Left ventricle myocardium superior (tissue), 1 donor: Measurements from ENCODE around the gene STRN4. TPM values are rescaled to one million over a fixed set of nuclear protein-coding genes. Genes with fewer than 3 reads are reported as not detected.
A peak's percentile ranks its signal among the peaks of the same experiment; 100 is the strongest.

Source experiments
- ATAC-seq: fragments of 200-7000 bp; cut with Tn5 transposase; one replicate; pipeline ENCODE4 v1.9.1; 2020; ENCODE audit warnings: mild to moderate bottlenecking, moderate library complexity
- DNase-seq: peaks from one replicate; pipeline ENCODE4 v3.0.0-alpha.2; 2020
- intact Hi-C: fragments of 100-400 bp; cut with micrococcal nuclease; formaldehyde crosslinking; loops from one replicate; pipeline ENCODE4 v1.11.0; 2022
- total RNA-seq: library from RNA; stranded (reverse); fragmentation: NEBNext Ultra II Directional; extraction: Animal tissue kit (Norgen Biotek cat#: 25700); gene quantifications from one replicate; pipeline ENCODE4 v1.2.1, GENCODE V29; 2021
- donor health status: DM: no; HTN: yes; CAD: no; lungs with severe emphysema.

The STRN4 gene
- total RNA-seq, 1 donor from 2014 or later = 49.0 TPM

GRCh38 chr19:46748325-46749109, 2.3 kb upstream of the STRN4 start:
- no peak for ATAC-seq
- DNase-seq = peak; percentile 81
- intact Hi-C loops = no loop called here

GRCh38 chr19:46745521-46746280, 549 bp downstream of the STRN4 start, which contains the start of gene FKRP:
TSS of gene FKRP (plus strand) at chr19:46746057. CDS start at chr19:46755451, 9,394 bp downstream.
- peak; percentile 64 for ATAC-seq
- intact Hi-C loops = no loop called here
- peak; percentile 63 for DNase-seq

- ATAC-seq = peak; percentile 8
- DNase-seq = no peak
- intact Hi-C loops = no loop called here
Observed at GRCh38 chr19:46745030-46745429, 1.2 kb downstream of the STRN4 start.

- ATAC-seq (no peak), DNase-seq (no peak)
- intact Hi-C loops = no loop called here
Observed at GRCh38 chr19:46744005-46744691, 2.1 kb downstream of the STRN4 start.

- ATAC-seq = no peak
- intact Hi-C loops = no loop called here
Observed at GRCh38 chr19:46742926-46743480, 3.2 kb downstream of the STRN4 start.

GRCh38 chr19:46741447-46741846, 4.8 kb downstream of the STRN4 start:
- no peak for DNase-seq
- intact Hi-C loops = no loop called here

More at GRCh38 chr19:46742926-46743480, 3.2 kb downstream of the STRN4 start:
- no peak for DNase-seq

GRCh38 chr19:46739290-46739771, 6.9 kb downstream of the STRN4 start:
- intact Hi-C loops = no loop called here
- ATAC-seq (peak; percentile 91), DNase-seq (peak; percentile 93)

More at GRCh38 chr19:46741447-46741846, 4.8 kb downstream of the STRN4 start:
- ATAC-seq = no peak

GRCh38 chr19:46737761-46738171, 8.5 kb downstream of the STRN4 start:
- ATAC-seq (no peak), DNase-seq (peak; percentile 31)
- intact Hi-C loops = no loop called here

- ATAC-seq (peak; percentile 0), DNase-seq (peak; percentile 27)
- intact Hi-C loops = no loop called here
Observed at GRCh38 chr19:46737298-46737654, 9.0 kb downstream of the STRN4 start.

- intact Hi-C loops = no loop called here
- peak; percentile 32 for ATAC-seq
- DNase-seq = peak; percentile 74
Observed at GRCh38 chr19:46736531-46737297, 9.5 kb downstream of the STRN4 start.

GRCh38 chr19:46733690-46734292, 12.5 kb downstream of the STRN4 start:
- no peak for ATAC-seq
- peak; percentile 29 for DNase-seq
- intact Hi-C loops = no loop called here

GRCh38 chr19:46732966-46733689, 13.1 kb downstream of the STRN4 start:
- DNase-seq (peak; percentile 49), ATAC-seq (peak; percentile 17)
- intact Hi-C loops = no loop called here

- DNase-seq = no peak
- intact Hi-C loops = no loop called here
- no peak for ATAC-seq
Observed at GRCh38 chr19:46732172-46732938, 13.9 kb downstream of the STRN4 start.

GRCh38 chr19:46731584-46731983, 14.7 kb downstream of the STRN4 start:
- ATAC-seq (no peak), DNase-seq (peak; percentile 37)
- intact Hi-C loops = no loop called here

GRCh38 chr19:46731007-46731501, 15.2 kb downstream of the STRN4 start:
- DNase-seq (peak; percentile 59), ATAC-seq (peak; percentile 5)
- intact Hi-C loops = no loop called here

GRCh38 chr19:46730595-46730994, 15.7 kb downstream of the STRN4 start:
- intact Hi-C loops = no loop called here
- no peak for DNase-seq
- ATAC-seq = no peak

GRCh38 chr19:46730187-46730586, 16.1 kb downstream of the STRN4 start:
- intact Hi-C loops = no loop called here
- ATAC-seq (no peak), DNase-seq (no peak)
